NCI-H2081 (cell line): ENCODE measurements around the gene ESPNL.

Experiments
- DNase-seq, 2 experiments: peaks; one replicate each; lab custom pipeline; 2025; lab: John Stamatoyannopoulos, UW

The ESPNL gene

GRCh38 chr2:238171575-238172187 lies 71.5 kb downstream of the ESPNL start:
- DNase-seq, result no peak

- DNase-seq, result no peak
These were observed 72.3 kb downstream of the ESPNL start for GRCh38 chr2:238172439-238172838.

GRCh38 chr2:238173692-238174091 lies 73.6 kb downstream of the ESPNL start:
- DNase-seq, result no peak

GRCh38 chr2:238174291-238174690 lies 74.2 kb downstream of the ESPNL start:
- DNase-seq, result no peak

GRCh38 chr2:238174701-238175100 lies 74.6 kb downstream of the ESPNL start:
- no peak for DNase-seq

- DNase-seq, result no peak
These were observed 76.5 kb downstream of the ESPNL start for GRCh38 chr2:238176613-238177012.

- DNase-seq, result no peak
These were observed 80.4 kb downstream of the ESPNL start for GRCh38 chr2:238180554-238180953.

GRCh38 chr2:238182362-238182761 lies 82.2 kb downstream of the ESPNL start:
- DNase-seq, result no peak
